Smooth muscle cell (in vitro differentiated cells): ENCODE data around the gene HADH. TPM values are rescaled to one million over a fixed set of nuclear protein-coding genes. Genes with fewer than 3 reads are reported as not detected.

ENCODE experiments used
- DNase-seq: peaks from one replicate; lab custom pipeline; 2025; ENCODE audit not compliant: unreplicated experiment; lab: John Stamatoyannopoulos, UW
- H2AFZ ChIP-seq: fragments of 200-600 bp; sonication (generic); 2 replicates; pipeline ENCODE4 v1.6.0; 2016; ENCODE audit warnings: antibody characterized with exemption, low read depth, mild to moderate bottlenecking
- H3F3A ChIP-seq: fragments of 200-600 bp; sonication (generic); 2 replicates; pipeline ENCODE4 v1.6.0; 2017; ENCODE audit warnings: antibody characterized with exemption, low read depth
- H3K27ac ChIP-seq: fragments of 200-600 bp; sonication (generic); 2 replicates; pipeline ENCODE4 v1.5.1; 2016; ENCODE audit warnings: low read depth, mild to moderate bottlenecking
- H3K27me3 ChIP-seq: fragments of 200-600 bp; sonication (generic); 2 replicates; pipeline ENCODE4 v1.6.1; 2016; ENCODE audit warnings: low read depth, mild to moderate bottlenecking
- H3K36me3 ChIP-seq: fragments of 200-600 bp; sonication (generic); 2 replicates; pipeline ENCODE4 v1.5.1; 2016; ENCODE audit warnings: low read depth
- H3K4me1 ChIP-seq: fragments of 200-600 bp; sonication (generic); 2 replicates; pipeline ENCODE4 v1.5.1; 2016; ENCODE audit warnings: low read depth
- H3K4me2 ChIP-seq: fragments of 200-600 bp; sonication (generic); 2 replicates; pipeline ENCODE4 v1.6.0; 2016; ENCODE audit warnings: mild to moderate bottlenecking
- H3K4me3 ChIP-seq: fragments of 200-600 bp; sonication (generic); 2 replicates; pipeline ENCODE4 v1.5.1; 2016; ENCODE audit warnings: mild to moderate bottlenecking
- H3K79me2 ChIP-seq: fragments of 200-600 bp; sonication (generic); 2 replicates; pipeline ENCODE4 v1.6.0; 2016; ENCODE audit warnings: low read depth, mild to moderate bottlenecking
- H3K9ac ChIP-seq: fragments of 200-600 bp; sonication (generic); 2 replicates; pipeline ENCODE4 v1.6.0; 2016; ENCODE audit warnings: low read depth
- H3K9me3 ChIP-seq: fragments of 200-600 bp; sonication (generic); replicated peaks from 2 replicates; pipeline ENCODE4 v1.5.1; 2016; ENCODE audit warnings: low read depth
- H4K20me1 ChIP-seq: fragments of 200-600 bp; sonication (generic); 2 replicates; pipeline ENCODE4 v1.6.0; 2016; ENCODE audit warnings: low read depth
- WGBS: methylation state at CpG from one replicate; pipeline ENCODE4 v1.1.7; 2016; ENCODE audit warnings: low lambda C conversion rate; 5-methylcytosine and 5-hydroxymethylcytosine counted together
- polyA plus RNA-seq: library from polyadenylated mRNA; unstranded; fragments of >200 nt; fragmentation: Nextera tagmentation; extraction: Ambion mirVana; gene quantifications from 2 replicates; pipeline ENCODE4 v1.2.1, GENCODE V29; 2016
- total RNA-seq: library from RNA; depleted of rRNA; stranded (reverse); fragments of >200 nt; gene quantifications from 2 replicates; pipeline ENCODE4 v1.2.3, GENCODE V29; 2014
- TF ChIP-seq, protein P1 (sequence below): fragments of 200-600 bp; sonication (generic); IDR thresholded peaks from 2 replicates; pipeline ENCODE4 v1.5.1; 2017; ENCODE audit warnings: borderline replicate concordance, mild to moderate bottlenecking, antibody characterized with exemption; ENCODE audit not compliant: insufficient read depth, poor library complexity, severe bottlenecking

Gene HADH
- total RNA-seq (16.9 and 18.2 TPM in 2 replicates), polyA plus RNA-seq (35.1 and 44.2 TPM in 2 replicates)

DNA sequence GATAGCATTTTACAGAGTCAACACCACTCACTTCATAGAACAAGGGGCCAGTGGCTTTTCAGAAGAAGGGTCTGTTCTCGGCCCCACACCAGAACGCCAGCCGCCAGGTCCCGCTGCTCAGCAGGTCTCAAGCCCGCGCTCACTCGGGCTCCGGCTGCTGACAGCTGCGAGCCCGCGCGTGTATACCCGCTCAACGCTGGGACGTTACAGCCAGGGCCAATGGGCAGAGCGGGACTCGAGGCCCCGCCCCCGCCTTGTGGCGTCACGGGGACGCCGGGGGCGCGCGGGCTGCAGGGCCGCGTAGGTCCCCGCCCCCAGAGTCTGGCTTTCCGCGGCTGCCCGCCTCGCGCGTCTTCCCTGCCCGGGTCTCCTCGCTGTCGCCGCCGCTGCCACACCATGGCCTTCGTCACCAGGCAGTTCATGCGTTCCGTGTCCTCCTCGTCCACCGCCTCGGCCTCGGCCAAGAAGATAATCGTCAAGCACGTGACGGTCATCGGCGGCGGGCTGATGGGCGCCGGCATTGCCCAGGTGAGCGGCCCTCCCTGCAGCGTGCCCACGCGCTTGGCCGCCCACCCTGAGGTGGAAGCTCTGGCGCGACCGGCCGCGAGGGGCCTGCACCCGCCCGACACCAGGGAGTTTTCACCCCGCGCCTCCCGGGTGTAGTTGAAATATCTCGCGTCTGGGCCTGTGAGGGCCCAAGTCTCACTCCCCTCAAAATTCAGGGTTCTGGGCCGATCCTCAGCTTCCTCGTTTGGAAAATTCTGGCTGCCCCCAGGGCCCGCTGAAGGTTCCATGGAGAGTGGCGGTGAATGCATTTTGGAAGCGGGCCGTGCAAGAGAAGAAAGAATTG lies at the start of gene HADH:
Gene HADH (plus strand): TSS at position 353 of the 850 bp plus-strand sequence. CDS start 44 bp downstream, at position 397.
- Histone ChIP-seq H2AFZ (peak within 1 kb of the TSS; percentile 89), H4K20me1 (peaks cover 23% of the 10 kb centered on the region), H3K36me3 (no peaks in the 10 kb centered on the region), H3K79me2 (peaks cover 20% of the 10 kb centered on the region), H3F3A (no peaks in the 10 kb centered on the region), H3K4me3 (peak within 1 kb of the TSS; percentile 79), H3K4me2 (peak within 1 kb of the TSS; percentile 90), H3K9me3 (no peaks in the 10 kb centered on the region), H3K27ac (peak within 1 kb of the TSS; percentile 74), H3K4me1 (peaks cover 15% of the 10 kb centered on the region), H3K27me3 (no peaks in the 10 kb centered on the region), H3K9ac (peak within 1 kb of the TSS; percentile 88)
- peak; percentile 69 for DNase-seq
- TF ChIP-seq, protein P1, sequence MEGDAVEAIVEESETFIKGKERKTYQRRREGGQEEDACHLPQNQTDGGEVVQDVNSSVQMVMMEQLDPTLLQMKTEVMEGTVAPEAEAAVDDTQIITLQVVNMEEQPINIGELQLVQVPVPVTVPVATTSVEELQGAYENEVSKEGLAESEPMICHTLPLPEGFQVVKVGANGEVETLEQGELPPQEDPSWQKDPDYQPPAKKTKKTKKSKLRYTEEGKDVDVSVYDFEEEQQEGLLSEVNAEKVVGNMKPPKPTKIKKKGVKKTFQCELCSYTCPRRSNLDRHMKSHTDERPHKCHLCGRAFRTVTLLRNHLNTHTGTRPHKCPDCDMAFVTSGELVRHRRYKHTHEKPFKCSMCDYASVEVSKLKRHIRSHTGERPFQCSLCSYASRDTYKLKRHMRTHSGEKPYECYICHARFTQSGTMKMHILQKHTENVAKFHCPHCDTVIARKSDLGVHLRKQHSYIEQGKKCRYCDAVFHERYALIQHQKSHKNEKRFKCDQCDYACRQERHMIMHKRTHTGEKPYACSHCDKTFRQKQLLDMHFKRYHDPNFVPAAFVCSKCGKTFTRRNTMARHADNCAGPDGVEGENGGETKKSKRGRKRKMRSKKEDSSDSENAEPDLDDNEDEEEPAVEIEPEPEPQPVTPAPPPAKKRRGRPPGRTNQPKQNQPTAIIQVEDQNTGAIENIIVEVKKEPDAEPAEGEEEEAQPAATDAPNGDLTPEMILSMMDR = no peak
- WGBS = 2% methylated on average over 75 of the region's 78 CpGs

- Histone ChIP-seq H3K9ac (no peak overlapping the region), H3F3A (no peaks in the 10 kb centered on the region), H3K36me3 (no peaks in the 10 kb centered on the region), H4K20me1 (no peaks in the 10 kb centered on the region), H3K4me1 (no peaks in the 10 kb centered on the region), H3K27me3 (no peaks in the 10 kb centered on the region), H3K27ac (no peak overlapping the region), H3K4me3 (no peak overlapping the region), H3K9me3 (no peaks in the 10 kb centered on the region), H2AFZ (no peak overlapping the region), H3K79me2 (no peaks in the 10 kb centered on the region), H3K4me2 (no peak overlapping the region)
- WGBS = 98% methylated on average over 3 of the region's 3 CpGs
- DNase-seq = no peak
- TF ChIP-seq, protein P1 = no peak
Observed at GRCh38 chr4:107945809-107946208, 43.9 kb upstream of the HADH start.

- Histone ChIP-seq H3K36me3 (no peaks in the 10 kb centered on the region), H3K4me1 (peaks cover 3% of the 10 kb centered on the region), H3K79me2 (no peaks in the 10 kb centered on the region), H3K9me3 (no peaks in the 10 kb centered on the region), H3K4me3 (no peak overlapping the region), H3K9ac (no peak overlapping the region), H3F3A (no peaks in the 10 kb centered on the region), H2AFZ (no peak overlapping the region), H4K20me1 (no peaks in the 10 kb centered on the region), H3K27ac (peak overlapping the region; percentile 65), H3K27me3 (no peaks in the 10 kb centered on the region), H3K4me2 (peak overlapping the region; percentile 66)
- no peak for DNase-seq
- WGBS = 92% methylated on average over 2 of the region's 2 CpGs
- TF ChIP-seq, protein P1 = no peak
Observed at GRCh38 chr4:107950746-107951540, 38.7 kb upstream of the HADH start.
